ENCODE data around the gene GPR68. TPM values are rescaled to one million over a fixed set of nuclear protein-coding genes. Genes with fewer than 3 reads are reported as not detected.

GPR68 gene
- total RNA-seq, 5 donors from 2014 or later (not counting 1 experiment from before 2014, with no cell fraction given) = 3.0 to 16.4 (median 10.0) TPM

- POLR2A ChIA-PET = no interaction called here
- no peak for ATAC-seq (replicated peaks in 1 of 4)
- Histone ChIP-seq H3K4me3 (ENCODE audit: control insufficient read depth in 1 of 2, extremely low read depth in 1 of 2, low read length in 1 of 2) (no peak overlapping the region), H3K27me3 (replicated peaks in 1 of 2; ENCODE audit: control insufficient read depth in 2 of 2, extremely low read depth in 1 of 2, insufficient read depth in 2 of 2, low read length in 1 of 2) (no peaks in the 10 kb centered on the region), H3K36me3 (ENCODE audit: control insufficient read depth in 2 of 2, extremely low read depth in 1 of 2, insufficient read depth in 1 of 2, low read length in 1 of 2) (peaks cover 38 to 98% of the 10 kb centered on the region in 2 donors), H3K27ac (ENCODE audit: low read length) (no peak overlapping the region), H3K9me3 (no peaks in the 10 kb centered on the region), H3K4me1 (ENCODE audit: control insufficient read depth in 1 of 2, extremely low read depth in 1 of 2, insufficient read depth in 2 of 2, low read length in 2 of 2) (peaks cover 0 to 14% of the 10 kb centered on the region in 2 experiments)
- H3K27ac Mint-ChIP-seq = no peak overlapping the region
- 89% methylated on average over 2 of the region's 4 CpGs for WGBS (ENCODE audit: insufficient coverage)
- DNase-seq = no peak
- no peak overlapping the region for H3K4me3 Mint-ChIP-seq
- peaks cover 16 to 24% (median 19%) of the 10 kb centered on the region in 3 donors for H3K4me1 Mint-ChIP-seq
- CTCF ChIA-PET = interaction anchor here in 1 of 2 donors (0.6 to 2.4 kb wide), 2 partner anchors 112 to 379 kb away, joined by 6 read pairs; no protein-coding TSS in a partner anchor
- no peaks in the 10 kb centered on the region for H3K9me3 Mint-ChIP-seq
- H3K27me3 Mint-ChIP-seq = no peaks in the 10 kb centered on the region
- peaks cover 68% of the 10 kb centered on the region for H3K36me3 Mint-ChIP-seq
These were observed 45.0 kb upstream of the GPR68 start for GRCh38 chr14:91289464-91289863.

GRCh38 chr14:91288876-91289275, 44.4 kb upstream of the GPR68 start:
- CTCF ChIA-PET = interaction anchor here (0.6 to 3.8 kb wide), 4 partner anchors 45 to 379 kb away, joined by 3 to 62 read pairs (median 6); no protein-coding TSS in a partner anchor
- Histone ChIP-seq H3K27me3 (replicated peaks in 1 of 2; ENCODE audit: control insufficient read depth in 2 of 2, extremely low read depth in 1 of 2, insufficient read depth in 2 of 2, low read length in 1 of 2) (no peaks in the 10 kb centered on the region), H3K36me3 (ENCODE audit: control insufficient read depth in 2 of 2, extremely low read depth in 1 of 2, insufficient read depth in 1 of 2, low read length in 1 of 2) (peaks cover 33 to 98% of the 10 kb centered on the region in 2 donors), H3K4me3 (ENCODE audit: control insufficient read depth in 1 of 2, extremely low read depth in 1 of 2, low read length in 1 of 2) (no peak overlapping the region), H3K9me3 (no peaks in the 10 kb centered on the region), H3K4me1 (ENCODE audit: control insufficient read depth in 1 of 2, extremely low read depth in 1 of 2, insufficient read depth in 2 of 2, low read length in 2 of 2) (peaks cover 0 to 15% of the 10 kb centered on the region in 2 experiments), H3K27ac (ENCODE audit: low read length) (no peak overlapping the region)
- DNase-seq = no peak
- Mint-ChIP-seq H3K9me3 (no peaks in the 10 kb centered on the region), H3K4me1 (peaks cover 12 to 24% (median 17%) of the 10 kb centered on the region in 3 donors), H3K4me3 (no peak overlapping the region), H3K27ac (no peak overlapping the region), H3K36me3 (peaks cover 68% of the 10 kb centered on the region), H3K27me3 (no peaks in the 10 kb centered on the region)
- POLR2A ChIA-PET = no interaction called here
- ATAC-seq (replicated peaks in 1 of 4) = no peak
- 84% methylated on average over 20 of the region's 28 CpGs for WGBS (ENCODE audit: insufficient coverage)

GRCh38 chr14:91286530-91286937, 42.0 kb upstream of the GPR68 start:
- WGBS (ENCODE audit: insufficient coverage) = 67% methylated on average over 1 of the region's 7 CpGs
- Histone ChIP-seq H3K27ac (ENCODE audit: low read length) (no peak overlapping the region), H3K36me3 (ENCODE audit: control insufficient read depth in 2 of 2, extremely low read depth in 1 of 2, insufficient read depth in 1 of 2, low read length in 1 of 2) (peaks cover 27 to 98% of the 10 kb centered on the region in 2 donors), H3K4me1 (ENCODE audit: control insufficient read depth in 1 of 2, extremely low read depth in 1 of 2, insufficient read depth in 2 of 2, low read length in 2 of 2) (peaks cover 0 to 9% of the 10 kb centered on the region in 2 experiments), H3K4me3 (ENCODE audit: control insufficient read depth in 1 of 2, extremely low read depth in 1 of 2, low read length in 1 of 2) (no peak overlapping the region), H3K9me3 (no peaks in the 10 kb centered on the region), H3K27me3 (replicated peaks in 1 of 2; ENCODE audit: control insufficient read depth in 2 of 2, extremely low read depth in 1 of 2, insufficient read depth in 2 of 2, low read length in 1 of 2) (no peaks in the 10 kb centered on the region)
- H3K27me3 Mint-ChIP-seq = no peaks in the 10 kb centered on the region
- CTCF ChIA-PET = interaction anchor here (0.5 to 3.8 kb wide), 11 partner anchors 11 to 397 kb away, joined by 3 to 62 read pairs (median 8); no protein-coding TSS in a partner anchor
- no peaks in the 10 kb centered on the region for H3K9me3 Mint-ChIP-seq
- POLR2A ChIA-PET = interaction anchor here in 1 of 2 donors (0.7 kb wide), 1 partner anchor 109 kb away, joined by 3 read pairs; no protein-coding TSS in a partner anchor
- ATAC-seq (replicated peaks in 1 of 4) = peak; percentile 56 to 78 (median 76)
- peak overlapping the region; percentile 40 to 71 for H3K27ac Mint-ChIP-seq
- H3K4me3 Mint-ChIP-seq = no peak overlapping the region
- H3K36me3 Mint-ChIP-seq = peaks cover 72% of the 10 kb centered on the region
- DNase-seq = peak; percentile 36 to 87 (median 75)
- H3K4me1 Mint-ChIP-seq = peaks cover 12 to 20% (median 14%) of the 10 kb centered on the region in 3 donors

DNA sequence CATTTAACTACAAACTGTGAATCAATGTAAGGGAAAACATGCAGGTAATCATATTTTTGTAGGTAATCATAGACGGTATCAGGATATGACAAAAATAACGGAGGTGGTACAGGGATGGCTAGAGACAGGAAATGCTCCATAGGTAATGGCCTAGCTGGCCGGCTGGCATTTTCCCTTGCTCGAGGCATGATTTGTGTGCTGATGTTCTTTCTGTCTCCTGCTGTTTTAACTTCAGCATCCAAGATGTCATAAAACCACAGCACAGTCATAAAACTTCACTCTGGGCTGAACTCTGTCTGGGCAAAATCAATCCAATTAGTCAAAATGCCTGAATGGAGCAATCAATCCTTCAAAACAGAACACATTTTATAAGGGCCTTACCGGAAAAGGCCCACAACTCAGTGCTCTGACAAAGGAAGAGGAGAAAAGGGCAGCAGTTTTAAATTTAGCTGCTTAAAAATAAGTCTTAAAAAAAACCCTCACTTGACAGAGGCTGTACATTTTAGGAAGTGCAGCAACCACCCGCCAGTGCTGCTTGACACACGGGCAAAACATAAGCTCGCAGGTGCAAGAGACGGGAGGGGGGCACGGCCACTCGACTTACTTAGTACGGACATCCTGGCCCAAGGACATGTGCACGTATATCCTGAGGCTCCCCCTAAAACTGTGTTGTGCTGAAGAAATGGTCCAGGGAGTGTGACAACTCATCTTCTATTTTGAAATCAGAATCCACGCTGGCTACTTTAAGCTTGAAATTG, 40.5 kb upstream of the GPR68 start:
- Histone ChIP-seq H3K9me3 (no peaks in the 10 kb centered on the region), H3K4me1 (ENCODE audit: control insufficient read depth in 1 of 2, extremely low read depth in 1 of 2, insufficient read depth in 2 of 2, low read length in 2 of 2) (peaks cover 0 to 9% of the 10 kb centered on the region in 2 experiments), H3K27ac (ENCODE audit: low read length) (no peak overlapping the region), H3K36me3 (ENCODE audit: control insufficient read depth in 2 of 2, extremely low read depth in 1 of 2, insufficient read depth in 1 of 2, low read length in 1 of 2) (peaks cover 23 to 98% of the 10 kb centered on the region in 2 donors), H3K27me3 (replicated peaks in 1 of 2; ENCODE audit: control insufficient read depth in 2 of 2, extremely low read depth in 1 of 2, insufficient read depth in 2 of 2, low read length in 1 of 2) (no peaks in the 10 kb centered on the region), H3K4me3 (ENCODE audit: control insufficient read depth in 1 of 2, extremely low read depth in 1 of 2, low read length in 1 of 2) (no peak overlapping the region)
- ATAC-seq (replicated peaks in 1 of 4) = no peak
- peaks cover 12 to 20% (median 14%) of the 10 kb centered on the region in 3 donors for H3K4me1 Mint-ChIP-seq
- 82% methylated on average over 8 of the region's 14 CpGs for WGBS (ENCODE audit: insufficient coverage)
- no peak overlapping the region for H3K4me3 Mint-ChIP-seq
- peak overlapping the region in 1 of 2 donors; percentile 55 for H3K27ac Mint-ChIP-seq
- no peaks in the 10 kb centered on the region for H3K9me3 Mint-ChIP-seq
- H3K36me3 Mint-ChIP-seq = peaks cover 60% of the 10 kb centered on the region
- no peak for DNase-seq
- POLR2A ChIA-PET = no interaction called here
- no peaks in the 10 kb centered on the region for H3K27me3 Mint-ChIP-seq
- CTCF ChIA-PET = interaction anchor here (0.8 to 3.8 kb wide), 6 partner anchors 36 to 382 kb away, joined by 3 to 62 read pairs (median 10); no protein-coding TSS in a partner anchor

DNA sequence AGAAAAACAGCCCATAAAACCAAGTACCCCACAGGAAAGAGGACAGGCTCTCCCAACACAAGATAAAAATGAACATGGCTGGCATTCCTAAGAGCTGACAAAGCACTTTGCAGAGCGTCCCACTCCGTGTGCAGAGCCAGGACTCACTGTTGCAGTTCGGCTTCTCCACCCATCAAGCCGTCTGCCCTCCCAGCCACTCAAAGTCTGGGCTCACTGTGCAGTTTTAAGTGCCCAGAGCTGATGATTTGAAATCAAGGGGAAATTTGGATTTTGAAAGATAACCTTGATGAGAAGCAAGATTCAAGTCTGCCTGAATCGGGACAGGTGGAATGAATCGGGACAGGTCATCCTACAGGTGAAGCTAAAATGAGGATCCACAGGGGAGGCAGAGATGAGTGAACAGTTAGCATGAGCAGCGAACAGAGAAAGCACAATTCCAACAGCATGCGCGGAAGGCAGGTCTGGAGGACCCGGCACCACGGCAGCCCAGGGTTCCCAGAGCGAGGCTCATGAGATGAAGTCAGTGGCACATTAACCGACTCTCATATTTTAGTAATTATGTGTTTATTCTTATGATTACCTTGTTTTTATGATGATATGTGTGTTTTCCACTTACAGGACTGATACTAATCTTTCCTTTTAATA, 39.8 kb upstream of the GPR68 start:
- Histone ChIP-seq H3K9me3 (no peaks in the 10 kb centered on the region), H3K27me3 (replicated peaks in 1 of 2; ENCODE audit: control insufficient read depth in 2 of 2, extremely low read depth in 1 of 2, insufficient read depth in 2 of 2, low read length in 1 of 2) (no peaks in the 10 kb centered on the region), H3K36me3 (ENCODE audit: control insufficient read depth in 2 of 2, extremely low read depth in 1 of 2, insufficient read depth in 1 of 2, low read length in 1 of 2) (peaks cover 21 to 98% of the 10 kb centered on the region in 2 donors), H3K27ac (ENCODE audit: low read length) (no peak overlapping the region), H3K4me1 (ENCODE audit: control insufficient read depth in 1 of 2, extremely low read depth in 1 of 2, insufficient read depth in 2 of 2, low read length in 2 of 2) (peaks cover 0 to 9% of the 10 kb centered on the region in 2 experiments), H3K4me3 (ENCODE audit: control insufficient read depth in 1 of 2, extremely low read depth in 1 of 2, low read length in 1 of 2) (no peak overlapping the region)
- H3K9me3 Mint-ChIP-seq = no peaks in the 10 kb centered on the region
- H3K27ac Mint-ChIP-seq = peak overlapping the region; percentile 55 to 58
- no peaks in the 10 kb centered on the region for H3K27me3 Mint-ChIP-seq
- no peak for ATAC-seq (replicated peaks in 1 of 4)
- DNase-seq = no peak
- POLR2A ChIA-PET = no interaction called here
- H3K36me3 Mint-ChIP-seq = peaks cover 58% of the 10 kb centered on the region
- 98% methylated on average over 6 of the region's 13 CpGs for WGBS (ENCODE audit: insufficient coverage)
- H3K4me3 Mint-ChIP-seq = no peak overlapping the region
- H3K4me1 Mint-ChIP-seq = peaks cover 12 to 20% (median 14%) of the 10 kb centered on the region in 3 donors
- CTCF ChIA-PET = interaction anchor here (0.5 to 0.6 kb wide), 3 partner anchors 107 to 887 kb away, joined by 3 to 5 read pairs (median 4); no protein-coding TSS in a partner anchor

DNA sequence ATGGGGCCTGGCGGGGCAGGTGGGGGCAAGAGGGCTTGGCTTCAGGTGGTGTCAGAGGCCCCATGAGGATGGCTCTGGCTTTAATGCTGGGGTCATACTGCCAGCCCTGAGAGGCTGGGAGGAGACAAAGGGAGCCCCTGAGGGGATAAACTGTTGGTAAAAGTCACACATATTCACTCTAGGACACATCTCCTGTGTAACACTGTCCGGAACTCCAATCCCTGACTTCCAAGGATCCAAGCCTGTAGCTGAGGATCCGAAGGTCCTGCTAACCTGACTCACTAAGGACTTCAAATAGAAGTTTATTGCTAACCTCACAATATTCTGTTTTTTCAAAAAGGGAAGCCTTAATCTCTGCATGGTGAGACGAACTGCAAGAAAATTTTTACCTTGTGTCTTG, 39.2 kb upstream of the GPR68 start:
- H3K27me3 ChIP-seq (replicated peaks in 1 of 2; ENCODE audit: control insufficient read depth in 2 of 2, extremely low read depth in 1 of 2, insufficient read depth in 2 of 2, low read length in 1 of 2) = no peaks in the 10 kb centered on the region
- H3K27ac Mint-ChIP-seq = peak overlapping the region; percentile 52 to 55
- H3K4me1 ChIP-seq (ENCODE audit: control insufficient read depth in 1 of 2, extremely low read depth in 1 of 2, insufficient read depth in 2 of 2, low read length in 2 of 2) = peaks cover 0 to 9% of the 10 kb centered on the region in 2 experiments
- H3K9me3 Mint-ChIP-seq = no peaks in the 10 kb centered on the region
- no peak for DNase-seq
- ChIA-PET POLR2A (interaction anchor here in 1 of 2 donors (0.6 kb wide), 1 partner anchor 94 kb away, joined by 3 read pairs; no protein-coding TSS in a partner anchor), CTCF (interaction anchor here (0.5 to 0.6 kb wide), 3 partner anchors 106 to 886 kb away, joined by 3 to 5 read pairs (median 4); no protein-coding TSS in a partner anchor)
- ATAC-seq (replicated peaks in 1 of 4) = no peak
- H3K27ac ChIP-seq (ENCODE audit: low read length) = no peak overlapping the region
- H3K4me1 Mint-ChIP-seq = peaks cover 12 to 20% (median 14%) of the 10 kb centered on the region in 3 donors
- H3K27me3 Mint-ChIP-seq = no peaks in the 10 kb centered on the region
- no peak overlapping the region for H3K4me3 ChIP-seq (ENCODE audit: control insufficient read depth in 1 of 2, extremely low read depth in 1 of 2, low read length in 1 of 2)
- peaks cover 23 to 98% of the 10 kb centered on the region in 2 donors for H3K36me3 ChIP-seq (ENCODE audit: control insufficient read depth in 2 of 2, extremely low read depth in 1 of 2, insufficient read depth in 1 of 2, low read length in 1 of 2)
- WGBS (ENCODE audit: insufficient coverage) = 97% methylated on average over 3 of the region's 4 CpGs
- H3K4me3 Mint-ChIP-seq = no peak overlapping the region
- H3K9me3 ChIP-seq = no peaks in the 10 kb centered on the region
- peaks cover 61% of the 10 kb centered on the region for H3K36me3 Mint-ChIP-seq

All from T-cell (primary cell).